HepG2 (cell line): ENCODE data around the gene MYD88. TPM values are rescaled to one million over a fixed set of nuclear protein-coding genes. Genes with fewer than 3 reads are reported as not detected.

Source experiments
- CBX5 ChIP-seq: sonication (generic); formaldehyde crosslinking; IDR thresholded peaks from 2 replicates; pipeline ENCODE4 v1.4.0; 2020; ENCODE audit warnings: missing genetic modification reagents, borderline replicate concordance
- CREB1 ChIP-seq, 2 experiments: fragments of 450-650 bp in 1 of 2; IDR thresholded peaks; 2 replicates each; pipeline ENCODE4 v1.6.1; 2016 to 2017; ENCODE audit warnings: control low read depth in 1 of 2, mild to moderate bottlenecking in 1 of 2, missing compliant biosample characterization in 1 of 2, missing genetic modification characterization in 1 of 2
- MED13 ChIP-seq: sonication (generic); formaldehyde crosslinking; IDR thresholded peaks from 2 replicates; pipeline ENCODE4 v1.5.0; 2020; ENCODE audit warnings: missing genetic modification reagents
- RXRA ChIP-seq: sonication (generic); formaldehyde crosslinking; IDR thresholded peaks from 2 replicates; pipeline ENCODE4 v1.5.1; 2020; ENCODE audit warnings: missing genetic modification reagents
- SNAPC2 ChIP-seq: sonication (generic); formaldehyde crosslinking; IDR thresholded peaks from 2 replicates; pipeline ENCODE4 v1.8.1; 2022; ENCODE audit warnings: mild to moderate bottlenecking, missing genetic modification reagents
- ZBTB14 ChIP-seq: sonication (generic); formaldehyde crosslinking; IDR thresholded peaks from 2 replicates; pipeline ENCODE4 v1.4.0; 2020; ENCODE audit warnings: missing genetic modification reagents
- ZBTB4 ChIP-seq: sonication (generic); formaldehyde crosslinking; IDR thresholded peaks from 2 replicates; pipeline ENCODE4 v1.4.0; 2020; ENCODE audit warnings: missing genetic modification reagents, mild to moderate bottlenecking, borderline replicate concordance
- ZBTB40 ChIP-seq, 2 experiments: fragments of 450-650 bp in 1 of 2; sonication (generic) in 1 of 2; formaldehyde crosslinking in 1 of 2; IDR thresholded peaks; 2 replicates each; pipeline versions ENCODE4 v1.6.1 to v1.8.0; 2016 to 2022; ENCODE audit warnings: antibody characterized with exemption in 1 of 2, mild to moderate bottlenecking in 1 of 2, missing genetic modification reagents in 1 of 2
- ZKSCAN8 ChIP-seq: IDR thresholded peaks from 2 replicates; pipeline ENCODE4 v1.6.1; 2016; ENCODE audit warnings: borderline replicate concordance, missing genetic modification reagents, missing compliant biosample characterization
- ZNF329 ChIP-seq: sonication (generic); formaldehyde crosslinking; IDR thresholded peaks from 2 replicates; pipeline ENCODE4 v1.9.0; 2021; ENCODE audit warnings: low read depth, mild to moderate bottlenecking, missing genetic modification reagents
- ZNF484 ChIP-seq: sonication (generic); formaldehyde crosslinking; IDR thresholded peaks from 2 replicates; pipeline ENCODE4 v1.5.1; 2020; ENCODE audit warnings: mild to moderate bottlenecking, low read depth, missing genetic modification reagents, borderline replicate concordance
- ZNF792 ChIP-seq: IDR thresholded peaks from 2 replicates; pipeline ENCODE4 v1.6.1; 2016
- polyA plus RNA-seq, 8 experiments: library from polyadenylated mRNA; depleted of rRNA in 3 of 8; stranded (reverse) in 7 of 8; unstranded in 1 of 8; fragments of >200 nt; fragmentation: Illumina TruSeq in 4 of 8; extraction: Trizol in 4 of 8; gene quantifications; 2 replicates each; pipeline versions ENCODE4 v1.2.1 to v1.2.3, GENCODE V29; 2011 to 2016; ENCODE audit warnings: low read depth in 4 of 8, missing spikeins in 1 of 8, mixed read lengths in 1 of 8; ENCODE audit not compliant: insufficient read depth in 1 of 8
- total RNA-seq, 5 experiments: library from RNA; depleted of rRNA; stranded (reverse); fragments of >200 nt; fragmentation: Illumina TruSeq; extraction: Trizol; gene quantifications; 2 replicates each; pipeline ENCODE4 v1.2.3, GENCODE V29; 2016; ENCODE audit warnings: low read depth in 1 of 5
- TF ChIP-seq, protein P1 (sequence below): sonication (generic); formaldehyde crosslinking; IDR thresholded peaks from 2 replicates; pipeline ENCODE4 v1.8.1; 2023; ENCODE audit warnings: missing genetic modification reagents, mild to moderate bottlenecking, borderline replicate concordance

Gene MYD88
- total and polyA plus RNA-seq, 2 of the 13 experiments (the other 11 are each of a cell fraction or from before 2014, with no cell fraction given): 7.6 to 32.7 TPM

DNA sequence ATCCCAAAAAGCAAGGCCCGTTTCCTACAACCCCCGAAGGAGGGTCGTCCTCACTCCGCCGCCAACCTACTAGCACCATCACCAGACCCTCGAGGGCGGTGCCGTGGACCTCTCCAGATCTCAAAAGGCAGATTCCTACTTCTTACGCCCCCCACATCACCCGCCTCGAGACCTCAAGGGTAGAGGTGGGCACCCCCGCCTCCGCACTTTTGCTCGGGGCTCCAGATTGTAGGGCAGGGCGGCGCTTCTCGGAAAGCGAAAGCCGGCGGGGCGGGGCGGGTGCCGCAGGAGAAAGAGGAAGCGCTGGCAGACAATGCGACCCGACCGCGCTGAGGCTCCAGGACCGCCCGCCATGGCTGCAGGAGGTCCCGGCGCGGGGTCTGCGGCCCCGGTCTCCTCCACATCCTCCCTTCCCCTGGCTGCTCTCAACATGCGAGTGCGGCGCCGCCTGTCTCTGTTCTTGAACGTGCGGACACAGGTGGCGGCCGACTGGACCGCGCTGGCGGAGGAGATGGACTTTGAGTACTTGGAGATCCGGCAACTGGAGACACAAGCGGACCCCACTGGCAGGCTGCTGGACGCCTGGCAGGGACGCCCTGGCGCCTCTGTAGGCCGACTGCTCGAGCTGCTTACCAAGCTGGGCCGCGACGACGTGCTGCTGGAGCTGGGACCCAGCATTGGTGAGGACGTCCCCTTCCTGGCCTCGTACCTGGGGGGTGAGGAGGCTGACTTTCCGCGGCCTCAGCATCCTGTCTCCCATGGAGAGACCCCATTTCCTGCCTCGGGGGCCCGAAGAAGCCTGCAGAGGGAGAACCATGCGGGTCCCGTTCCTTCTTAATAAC, at the start of gene MYD88 (continued):
- no peak for TF ChIP-seq ZBTB40 (IDR thresholded peaks at IDR 0.05)
- TF ChIP-seq ZBTB40 (CRISPR knock-in tag; IDR thresholded peaks at IDR 0.05): no peak; the same call in 1 of the 2 replicates
- peak; percentile 31; the same call in 1 of the 2 replicates for TF ChIP-seq RXRA (CRISPR knock-in tag)
- TF ChIP-seq CBX5 (CRISPR knock-in tag): peak; percentile 44
- TF ChIP-seq ZKSCAN8 (CRISPR knock-in tag): no peak
- TF ChIP-seq CREB1 (IDR thresholded peaks at IDR 0.05): no peak
- no peak for TF ChIP-seq CREB1 (CRISPR knock-in tag; IDR thresholded peaks at IDR 0.05)
- peak; percentile 27; the same call in 1 of the 2 replicates for TF ChIP-seq ZNF792
- peak; percentile 33; the same call in 1 of the 2 replicates for TF ChIP-seq ZBTB4
- TF ChIP-seq SNAPC2 (CRISPR knock-in tag): no peak
- TF ChIP-seq, protein P1, sequence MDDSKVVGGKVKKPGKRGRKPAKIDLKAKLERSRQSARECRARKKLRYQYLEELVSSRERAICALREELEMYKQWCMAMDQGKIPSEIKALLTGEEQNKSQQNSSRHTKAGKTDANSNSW (CRISPR knock-in tag): no peak
- peak; percentile 79 for TF ChIP-seq ZNF329
- no peak for TF ChIP-seq ZNF484 (CRISPR knock-in tag)
- TF ChIP-seq ZBTB14 (CRISPR knock-in tag): no peak
- peak; percentile 46; the same call in 1 of the 2 replicates for TF ChIP-seq MED13 (CRISPR knock-in tag)
